HepG2 (cell line): ENCODE results near the gene NGDN. TPM values are rescaled to one million over a fixed set of nuclear protein-coding genes. Genes with fewer than 3 reads are reported as not detected.

Experiments used
- ATAC-seq: fragments of 200-7000 bp; cut with Tn5 transposase; 3 replicates; pipeline ENCODE4 v1.9.1; 2020; ENCODE audit warnings: mild to moderate bottlenecking, moderate library complexity
- BruUV-seq: library from RNA; stranded (reverse); fragments of 400-500 nt; replicated peaks from 2 replicates; lab custom pipeline; 2021; lab: Mats Ljungman, UMichigan
- CTCF ChIA-PET: fragments of 300-600 bp; formaldehyde crosslinking; extraction: SDS; loops from one replicate; lab custom pipeline; 2021; ENCODE audit warnings: low total read pairs, inconsistent platforms, low intra/inter-chr PET ratio; lab: Yijun Ruan, JAX
- POLR2A ChIA-PET: fragments of 350-600 bp; sonication (Branson Sonifier 250); formaldehyde crosslinking; loops from one replicate; lab custom pipeline; 2020; ENCODE audit warnings: antibody characterized with exemption, inconsistent platforms; lab: Yijun Ruan, JAX
- DNase-seq: peaks from one replicate; pipeline ENCODE4 v3.0.0-alpha.2; 2015; ENCODE audit warnings: low spot score
- FAIRE-seq: peaks from 3 replicates; lab custom pipeline; 2011; peaks lifted over from hg19 to GRCh38; lab: Jason Lieb, UNC
- H2AFZ ChIP-seq: one replicate; pipeline ENCODE4 v1.6.1; 2011; ENCODE audit warnings: low read length, inconsistent platforms
- H3K27ac ChIP-seq: fragments of 300-600 bp; 3 replicates; pipeline ENCODE4 v1.8.0; 2011; ENCODE audit warnings: mixed run types, mild to moderate bottlenecking, mixed read lengths, low read length, inconsistent platforms; ENCODE audit not compliant: insufficient read depth; ENCODE audit errors: extremely low read length
- H3K27me3 ChIP-seq, 2 experiments: fragments of 200-600 bp in 1 of 2; 2 replicates in 1 of 2; 3 replicates in 1 of 2; pipeline versions ENCODE4 v1.6.0 to v1.8.0; 2011; ENCODE audit warnings: low read length in 2 of 2, mild to moderate bottlenecking in 2 of 2, moderate library complexity in 2 of 2, inconsistent platforms in 1 of 2; ENCODE audit not compliant: insufficient read depth in 2 of 2, control insufficient read depth in 1 of 2
- H3K36me3 ChIP-seq, 2 experiments: fragments of 200-600 bp in 1 of 2; replicated peaks in 1 of 2; 2 replicates in 1 of 2; 3 replicates in 1 of 2; pipeline versions ENCODE4 v1.5.1 to v1.8.0; 2011; ENCODE audit warnings: low read length in 2 of 2, inconsistent platforms in 1 of 2; ENCODE audit not compliant: insufficient read depth in 2 of 2, control insufficient read depth in 1 of 2
- H3K4me1 ChIP-seq: 2 replicates; pipeline ENCODE4 v1.5.1; 2012; ENCODE audit warnings: low read length, inconsistent platforms; ENCODE audit not compliant: insufficient read depth
- H3K4me2 ChIP-seq: 2 replicates; pipeline ENCODE4 v1.6.0; 2011; ENCODE audit warnings: low read depth, low read length, inconsistent platforms
- H3K4me3 ChIP-seq, 3 experiments: fragments of 200-600 bp in 1 of 3; sonication (generic), shearing (Covaris generic) in 1 of 3; replicated peaks in 1 of 3; 2 replicates each; pipeline ENCODE4 v1.5.1; 2011 to 2016; ENCODE audit warnings: low read length in 3 of 3, inconsistent platforms in 2 of 3, low read depth in 2 of 3, mild to moderate bottlenecking in 2 of 3, control low read depth in 1 of 3, mixed read lengths in 1 of 3; ENCODE audit not compliant: insufficient read depth in 1 of 3
- H3K79me2 ChIP-seq: one replicate; pipeline ENCODE4 v1.6.1; 2011; ENCODE audit warnings: low read length, inconsistent platforms; ENCODE audit not compliant: insufficient read depth
- H3K9ac ChIP-seq: 2 replicates; pipeline ENCODE4 v1.6.0; 2011; ENCODE audit warnings: mild to moderate bottlenecking, low read depth, low read length, inconsistent platforms; ENCODE audit not compliant: insufficient read depth
- H3K9me3 ChIP-seq: 2 replicates; pipeline ENCODE4 v1.5.1; 2012; ENCODE audit warnings: mild to moderate bottlenecking, low read length
- H4K20me1 ChIP-seq: 2 replicates; pipeline ENCODE4 v1.6.0; 2011; ENCODE audit warnings: inconsistent platforms, mild to moderate bottlenecking, low read length, moderate library complexity; ENCODE audit not compliant: insufficient read depth
- FOSL1 ChIP-seq: sonication (generic); formaldehyde crosslinking; IDR thresholded peaks from 2 replicates; pipeline ENCODE4 v1.9.0; 2021; ENCODE audit warnings: missing genetic modification reagents, borderline replicate concordance
- HCFC1 ChIP-seq: fragments of 150-350 bp; IDR thresholded peaks from 2 replicates; pipeline ENCODE4 v1.6.1; 2014; ENCODE audit warnings: low read depth, low read length
- IRF9 ChIP-seq: sonication (generic); formaldehyde crosslinking; IDR thresholded peaks from 2 replicates; pipeline ENCODE4 v1.8.0; 2022; ENCODE audit warnings: missing genetic modification reagents, mild to moderate bottlenecking, borderline replicate concordance
- LCORL ChIP-seq, 2 experiments: fragments of 450-650 bp in 1 of 2; sonication (generic) in 1 of 2; formaldehyde crosslinking in 1 of 2; IDR thresholded peaks; 2 replicates each; pipeline versions ENCODE4 v1.5.0 to v1.6.1; 2017 to 2020; ENCODE audit warnings: antibody characterized with exemption in 1 of 2, missing genetic modification reagents in 1 of 2
- MIER2 ChIP-seq: IDR thresholded peaks from 2 replicates; pipeline ENCODE4 v1.6.1; 2016; ENCODE audit warnings: missing biosample characterization, missing genetic modification reagents
- MXD4 ChIP-seq: IDR thresholded peaks from 2 replicates; pipeline ENCODE4 v1.6.1; 2016; ENCODE audit warnings: mild to moderate bottlenecking, missing biosample characterization, missing genetic modification reagents
- NFKBIZ ChIP-seq: IDR thresholded peaks from 2 replicates; pipeline ENCODE4 v1.6.1; 2018; ENCODE audit warnings: missing genetic modification reagents, missing compliant biosample characterization
- RFXAP ChIP-seq: sonication (generic); formaldehyde crosslinking; IDR thresholded peaks from 2 replicates; pipeline ENCODE4 v1.4.0; 2020; ENCODE audit warnings: missing genetic modification reagents, borderline replicate concordance
- RXRA ChIP-seq: sonication (generic); formaldehyde crosslinking; IDR thresholded peaks from 2 replicates; pipeline ENCODE4 v1.5.1; 2020; ENCODE audit warnings: missing genetic modification reagents
- ZFX ChIP-seq: sonication (generic); formaldehyde crosslinking; IDR thresholded peaks from 2 replicates; pipeline ENCODE4 v1.4.0; 2020; ENCODE audit warnings: mild to moderate bottlenecking, low read depth, missing genetic modification reagents, moderate library complexity
- ZNF3 ChIP-seq: IDR thresholded peaks from 2 replicates; pipeline ENCODE4 v1.7.0; 2017; ENCODE audit warnings: inconsistent platforms
- ZNF564 ChIP-seq: sonication (generic); formaldehyde crosslinking; IDR thresholded peaks from 2 replicates; pipeline ENCODE4 v1.8.1; 2023; ENCODE audit warnings: mild to moderate bottlenecking, missing genetic modification reagents
- ZNF710 ChIP-seq: sonication (generic); formaldehyde crosslinking; IDR thresholded peaks from 2 replicates; pipeline ENCODE4 v1.5.0; 2020; ENCODE audit warnings: mild to moderate bottlenecking, missing genetic modification reagents, borderline replicate concordance
- in situ Hi-C: cut with HindIII; loops from 2 replicates; pipeline ENCODE4 v1.10.0; 2017; ENCODE audit warnings: low pct_unique_long_range_greater_than_20kb; ENCODE audit not compliant: extremely low pct_ligation_motif_present
- intact Hi-C: fragments of 100-400 bp; cut with micrococcal nuclease; formaldehyde crosslinking; loops from one replicate; pipeline ENCODE4 v1.10.0; 2022; ENCODE audit not compliant: unreplicated experiment
- polyA plus RNA-seq, 8 experiments: library from polyadenylated mRNA; depleted of rRNA in 3 of 8; stranded (reverse) in 7 of 8; unstranded in 1 of 8; fragments of >200 nt; fragmentation: Illumina TruSeq in 4 of 8; extraction: Trizol in 4 of 8; gene quantifications; 2 replicates each; pipeline versions ENCODE4 v1.2.1 to v1.2.3, GENCODE V29; 2011 to 2016; ENCODE audit warnings: low read depth in 4 of 8, missing spikeins in 1 of 8, mixed read lengths in 1 of 8; ENCODE audit not compliant: insufficient read depth in 1 of 8
- total RNA-seq, 5 experiments: library from RNA; depleted of rRNA; stranded (reverse); fragments of >200 nt; fragmentation: Illumina TruSeq; extraction: Trizol; gene quantifications; 2 replicates each; pipeline ENCODE4 v1.2.3, GENCODE V29; 2016; ENCODE audit warnings: low read depth in 1 of 5
- TF ChIP-seq, protein P1 (sequence below): sonication (generic); formaldehyde crosslinking; IDR thresholded peaks from 2 replicates; pipeline ENCODE4 v1.4.0; 2020; ENCODE audit warnings: missing genetic modification reagents
- TF ChIP-seq, protein P2 (sequence below): sonication (generic); IDR thresholded peaks from 2 replicates; pipeline ENCODE4 v1.6.1; 2016; ENCODE audit warnings: low read depth, borderline replicate concordance

Gene NGDN
- total and polyA plus RNA-seq, 2 of the 13 experiments (the other 11 are each of a cell fraction or from before 2014, with no cell fraction given) = 154 to 216 TPM

DNA sequence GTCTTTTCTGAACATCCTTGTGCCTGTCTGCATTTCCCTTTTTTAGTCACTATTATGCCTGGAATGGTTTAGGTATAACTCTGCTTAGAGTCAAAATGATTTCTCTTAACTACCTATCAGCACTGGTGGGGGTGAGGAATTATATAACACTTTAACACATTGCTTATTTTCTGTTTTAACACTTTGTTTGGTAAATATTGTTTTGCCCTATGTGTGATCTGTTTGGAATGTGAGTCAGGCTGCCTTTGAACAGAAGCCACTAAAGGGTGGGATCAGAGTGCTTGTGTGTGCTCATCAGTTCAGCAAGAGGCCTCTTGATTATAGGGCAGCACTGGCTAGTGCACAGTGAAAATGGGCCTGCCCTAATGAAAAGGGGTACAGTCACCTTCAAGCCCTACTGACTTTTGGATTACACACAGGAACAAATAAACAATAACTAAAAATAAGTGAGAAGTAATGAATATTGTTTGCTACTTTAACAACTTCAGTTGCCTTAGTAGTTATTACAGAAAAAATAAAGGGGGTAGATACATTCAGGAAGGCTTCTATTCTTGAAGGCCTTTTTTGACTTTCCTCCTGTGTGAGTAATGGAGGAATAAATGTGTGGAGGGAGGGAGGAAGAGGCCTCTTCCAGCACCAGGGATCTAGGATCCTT lies 23.2 kb downstream of the NGDN start:
- BruUV-seq = no TSS peak
- Histone ChIP-seq H3K4me3 (no peak overlapping the region), H3K27ac (peak overlapping the region; percentile 3), H3K79me2 (no peaks in the 10 kb centered on the region), H4K20me1 (no peaks in the 10 kb centered on the region; the same call in 1 of the 2 replicates), H3K9me3 (no peaks in the 10 kb centered on the region), H3K4me2 (peak overlapping the region; percentile 5), H3K36me3 (peaks cover 12 to 23% of the 10 kb centered on the region in 2 experiments; a peak in 4 of 5 replicates), H2AFZ (no peak overlapping the region), H3K9ac (no peak overlapping the region), H3K4me1 (peaks cover 28% of the 10 kb centered on the region), H3K27me3 (no peaks in the 10 kb centered on the region)
- POLR2A ChIA-PET = interaction anchor here (1.2 to 1.8 kb wide), 2 partner anchors 10 to 172 kb away, joined by 4 read pairs; partner anchors contain the start of gene PABPN1
- CTCF ChIA-PET = no interaction called here
- FAIRE-seq (peak; percentile 82), DNase-seq (peak; percentile 91), ATAC-seq (peak; percentile 99)
- in situ Hi-C loops (no loop called here), intact Hi-C loops (loop anchor here (2.0 kb wide), 1 partner anchor 46 kb away; no protein-coding TSS in a partner anchor)
- peak; percentile 84 for TF ChIP-seq FOSL1 (CRISPR knock-in tag)
- TF ChIP-seq, protein P1, sequence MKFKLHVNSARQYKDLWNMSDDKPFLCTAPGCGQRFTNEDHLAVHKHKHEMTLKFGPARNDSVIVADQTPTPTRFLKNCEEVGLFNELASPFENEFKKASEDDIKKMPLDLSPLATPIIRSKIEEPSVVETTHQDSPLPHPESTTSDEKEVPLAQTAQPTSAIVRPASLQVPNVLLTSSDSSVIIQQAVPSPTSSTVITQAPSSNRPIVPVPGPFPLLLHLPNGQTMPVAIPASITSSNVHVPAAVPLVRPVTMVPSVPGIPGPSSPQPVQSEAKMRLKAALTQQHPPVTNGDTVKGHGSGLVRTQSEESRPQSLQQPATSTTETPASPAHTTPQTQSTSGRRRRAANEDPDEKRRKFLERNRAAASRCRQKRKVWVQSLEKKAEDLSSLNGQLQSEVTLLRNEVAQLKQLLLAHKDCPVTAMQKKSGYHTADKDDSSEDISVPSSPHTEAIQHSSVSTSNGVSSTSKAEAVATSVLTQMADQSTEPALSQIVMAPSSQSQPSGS (CRISPR knock-in tag) = peak; percentile 77; the same call in 1 of the 2 replicates
- peak; percentile 60; the same call in 1 of the 2 replicates for TF ChIP-seq LCORL (IDR thresholded peaks at IDR 0.05)
- peak; percentile 85; the same call in 1 of the 2 replicates for TF ChIP-seq LCORL (CRISPR knock-in tag; IDR thresholded peaks at IDR 0.05)
- TF ChIP-seq IRF9 (CRISPR knock-in tag) = no peak; the same call in 1 of the 2 replicates
- TF ChIP-seq ZFX (CRISPR knock-in tag) = peak; percentile 58
- no peak for TF ChIP-seq NFKBIZ (CRISPR knock-in tag)
- peak; percentile 54; the same call in 1 of the 2 replicates for TF ChIP-seq RXRA
- no peak for TF ChIP-seq HCFC1
- TF ChIP-seq MXD4 = no peak
- peak; percentile 85 for TF ChIP-seq ZNF564 (CRISPR knock-in tag)
- TF ChIP-seq ZNF3 = 0 out of 2 replicates have a peak, but pooled peaks have one; percentile 36
- TF ChIP-seq RFXAP = no peak
- no peak for TF ChIP-seq ZNF710 (CRISPR knock-in tag)
- TF ChIP-seq, protein P2, sequence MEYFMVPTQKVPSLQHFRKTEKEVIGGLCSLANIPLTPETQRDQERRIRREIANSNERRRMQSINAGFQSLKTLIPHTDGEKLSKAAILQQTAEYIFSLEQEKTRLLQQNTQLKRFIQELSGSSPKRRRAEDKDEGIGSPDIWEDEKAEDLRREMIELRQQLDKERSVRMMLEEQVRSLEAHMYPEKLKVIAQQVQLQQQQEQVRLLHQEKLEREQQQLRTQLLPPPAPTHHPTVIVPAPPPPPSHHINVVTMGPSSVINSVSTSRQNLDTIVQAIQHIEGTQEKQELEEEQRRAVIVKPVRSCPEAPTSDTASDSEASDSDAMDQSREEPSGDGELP = peak; percentile 34; the same call in 1 of the 2 replicates
- TF ChIP-seq MIER2 (CRISPR knock-in tag) = 0 out of 2 replicates have a peak, but pooled peaks have one; percentile 67
